ENCODE results near the gene NTRK1. TPM values are rescaled to one million over a fixed set of nuclear protein-coding genes. Genes with fewer than 3 reads are reported as not detected.

The NTRK1 gene
- total RNA-seq, 1 experiment from 2014 or later: 0.24 TPM

- 0 out of 3 replicates have a peak, but pooled peaks have one; percentile 6 for TF ChIP-seq CTCF (conservative IDR thresholded peaks at IDR 0.05)
- Mint-ChIP-seq H3K4me3 (peak overlapping the region; percentile 51 to 74), H3K27ac (no peak overlapping the region)
These were observed 67.5 kb downstream of the NTRK1 start for GRCh38 chr1:156928043-156928602.

More at GRCh38 chr1:156928043-156928602, 67.5 kb downstream of the NTRK1 start:
- Histone ChIP-seq H3T11ph (ENCODE audit: low read length) (no peak overlapping the region), H2AK5ac (ENCODE audit: insufficient read length, low read length) (no peak overlapping the region), H3K9me3 (ENCODE audit: control insufficient read depth, low read depth, low read length) (no peaks in the 10 kb centered on the region), H3K79me1 (ENCODE audit: insufficient read depth, low read depth, low read length, poor library complexity, severe bottlenecking) (no peaks in the 10 kb centered on the region), H3K18ac (ENCODE audit: insufficient read length, low read depth, low read length) (no peak overlapping the region), H3K14ac (ENCODE audit: insufficient read depth, low read length) (no peak overlapping the region), H2BK15ac (ENCODE audit: low read depth, low read length) (no peak overlapping the region), H2BK5ac (ENCODE audit: insufficient read length, low read length) (no peak overlapping the region), H3K23me2 (ENCODE audit: insufficient read length, low read depth, low read length, poor library complexity, severe bottlenecking) (peaks cover 16% of the 10 kb centered on the region), H3K4me1 (ENCODE audit: insufficient read depth, low read length) (no peaks in the 10 kb centered on the region), H2BK12ac (ENCODE audit: insufficient read length, low read depth, low read length) (no peak overlapping the region), H3K4me2 (ENCODE audit: insufficient read depth, insufficient read length, low read length) (peak overlapping the region; percentile 80), H4K5ac (ENCODE audit: insufficient read length, low read depth, low read length) (no peak overlapping the region), H3K9ac (ENCODE audit: extremely low read depth, insufficient read length, low read length) (no peak overlapping the region), H3K79me2 (ENCODE audit: insufficient read depth, low read length) (no peaks in the 10 kb centered on the region), H2BK20ac (ENCODE audit: low read depth, low read length, poor library complexity, severe bottlenecking) (no peak overlapping the region), H3K27ac (ENCODE audit: insufficient read length, low read depth, low read length) (no peak overlapping the region), H4K91ac (ENCODE audit: insufficient read length, low read depth, low read length) (no peak overlapping the region), H2BK120ac (ENCODE audit: low read depth, low read length, poor library complexity, severe bottlenecking) (no peak overlapping the region), H3K23ac (ENCODE audit: insufficient read length, low read depth, low read length) (no peak overlapping the region), H4K20me1 (ENCODE audit: control insufficient read depth, insufficient read depth, insufficient read length) (no peaks in the 10 kb centered on the region), H2AFZ (ENCODE audit: low read length) (no peak overlapping the region), H3K56ac (ENCODE audit: insufficient read length, low read depth, low read length) (no peak overlapping the region), H3K4ac (ENCODE audit: low read depth, low read length) (no peak overlapping the region), H3K27me3 (ENCODE audit: insufficient read depth, low read length) (peaks cover 43% of the 10 kb centered on the region), H4K8ac (replicated peaks; ENCODE audit: insufficient read length, low read depth, low read length) (no peak overlapping the region)
- Mint-ChIP-seq H3K4me1 (peaks cover 35 to 50% of the 10 kb centered on the region in 2 experiments), H3K36me3 (ENCODE audit: insufficient read depth in 1 of 3, low read depth in 3 of 3) (no peaks in the 10 kb centered on the region; a peak in 1 of 7 replicates), H3K27me3 (ENCODE audit: low read depth) (peaks cover 86% of the 10 kb centered on the region), H3K9me3 (peaks cover 0 to 3% of the 10 kb centered on the region in 2 experiments; a peak in 1 of 5 replicates)
- no peak for DNase-seq
- no CpG with 5 or more reads among the region's 4 CpGs for WGBS (ENCODE audit: extremely low coverage, insufficient read length, low lambda C conversion rate)

All from H9 (cell line).